GM12875 (cell line): ENCODE results near the gene CASKIN1.

Experiments
- H3K4me3 ChIP-seq: one replicate; pipeline ENCODE4 v1.5.1; 2011; ENCODE audit warnings: low read depth, low read length, control low read depth
- CTCF ChIP-seq: IDR thresholded peaks from 2 replicates; pipeline ENCODE4 v1.5.1; 2011; ENCODE audit warnings: low read depth, mild to moderate bottlenecking, control low read depth, inconsistent platforms, low read length, moderate library complexity, borderline replicate concordance; ENCODE audit not compliant: insufficient read depth

CASKIN1 gene

DNA sequence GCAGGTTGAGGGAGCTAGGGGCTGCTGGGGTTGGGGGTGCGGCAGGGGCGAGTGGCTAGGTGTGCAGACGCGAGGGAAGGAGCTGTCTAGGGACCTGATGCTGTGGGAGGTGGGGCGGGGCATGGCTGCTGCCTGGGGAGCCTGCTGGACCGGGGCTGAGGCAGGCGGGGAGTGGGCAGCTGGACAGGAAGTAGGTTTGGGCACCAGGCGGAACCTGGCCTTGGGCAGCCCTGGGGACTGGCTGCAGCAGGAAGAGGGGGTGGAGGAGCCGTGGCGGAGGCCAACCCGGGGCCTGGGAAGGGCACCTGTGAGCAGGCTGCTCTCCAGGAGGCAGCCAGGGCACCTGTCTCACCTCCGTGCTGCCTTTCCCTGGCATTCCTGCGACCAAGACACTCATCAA, 34.0 kb upstream of the CASKIN1 start:
- no peak for TF ChIP-seq CTCF
- H3K4me3 ChIP-seq: no peak overlapping the region

DNA sequence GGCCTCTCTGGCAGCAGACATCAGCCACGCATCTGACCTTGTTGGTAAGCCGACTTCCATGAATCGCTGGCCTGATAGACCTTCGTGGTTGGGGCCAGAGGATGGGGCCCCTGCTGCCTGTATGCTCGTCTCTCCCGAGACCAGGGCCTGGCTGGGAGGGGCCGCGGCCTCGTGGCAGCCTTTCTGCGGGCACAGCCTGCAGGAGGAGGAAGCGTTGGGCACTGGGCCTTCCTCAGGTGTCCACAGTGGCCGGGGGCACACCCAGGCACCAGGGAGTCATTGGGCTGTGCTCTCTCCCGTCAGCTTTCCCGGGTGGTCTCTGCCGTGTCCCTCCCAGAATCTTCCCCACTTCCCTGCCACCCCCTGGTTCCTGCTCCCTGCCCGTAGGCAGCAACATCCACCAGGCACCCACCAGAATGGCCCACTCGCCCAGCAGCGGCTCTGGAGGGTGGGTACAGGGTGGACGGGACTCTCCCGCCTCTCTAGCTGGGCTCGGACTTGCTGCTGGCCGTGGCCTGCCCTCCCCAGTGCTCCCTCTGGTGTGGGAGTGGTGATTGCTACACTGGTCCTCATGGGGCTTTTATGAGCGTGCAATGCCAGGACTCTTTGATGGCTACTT, 33.3 kb upstream of the CASKIN1 start:
- TF ChIP-seq CTCF: no peak
- no peak overlapping the region for H3K4me3 ChIP-seq

GRCh38 chr16:2229091-2229490, 32.7 kb upstream of the CASKIN1 start:
- no peak for TF ChIP-seq CTCF
- H3K4me3 ChIP-seq: no peak overlapping the region

GRCh38 chr16:2228161-2228824, 31.9 kb upstream of the CASKIN1 start:
- no peak for TF ChIP-seq CTCF
- H3K4me3 ChIP-seq: no peak overlapping the region

DNA sequence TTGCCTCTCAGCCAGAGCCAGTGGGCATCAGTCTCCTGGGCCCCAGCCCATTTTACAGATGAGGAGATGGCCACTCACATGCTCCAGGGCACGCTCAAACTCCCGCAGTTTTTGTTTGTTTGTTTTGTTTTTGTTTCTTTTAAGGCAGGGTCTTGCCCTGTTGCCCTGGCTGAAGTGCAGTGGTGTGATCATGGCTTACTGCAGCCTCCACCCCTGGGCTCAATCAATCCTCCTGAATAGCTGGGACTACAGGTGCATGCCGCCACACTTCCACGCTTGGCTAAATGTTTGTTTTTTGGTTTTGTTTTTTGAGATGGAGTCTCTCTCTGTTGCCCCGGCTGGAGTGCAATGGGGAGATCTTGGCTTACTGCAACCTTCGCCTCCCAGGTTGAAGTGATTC, 30.5 kb upstream of the CASKIN1 start:
- no peak for TF ChIP-seq CTCF
- no peak overlapping the region for H3K4me3 ChIP-seq

DNA sequence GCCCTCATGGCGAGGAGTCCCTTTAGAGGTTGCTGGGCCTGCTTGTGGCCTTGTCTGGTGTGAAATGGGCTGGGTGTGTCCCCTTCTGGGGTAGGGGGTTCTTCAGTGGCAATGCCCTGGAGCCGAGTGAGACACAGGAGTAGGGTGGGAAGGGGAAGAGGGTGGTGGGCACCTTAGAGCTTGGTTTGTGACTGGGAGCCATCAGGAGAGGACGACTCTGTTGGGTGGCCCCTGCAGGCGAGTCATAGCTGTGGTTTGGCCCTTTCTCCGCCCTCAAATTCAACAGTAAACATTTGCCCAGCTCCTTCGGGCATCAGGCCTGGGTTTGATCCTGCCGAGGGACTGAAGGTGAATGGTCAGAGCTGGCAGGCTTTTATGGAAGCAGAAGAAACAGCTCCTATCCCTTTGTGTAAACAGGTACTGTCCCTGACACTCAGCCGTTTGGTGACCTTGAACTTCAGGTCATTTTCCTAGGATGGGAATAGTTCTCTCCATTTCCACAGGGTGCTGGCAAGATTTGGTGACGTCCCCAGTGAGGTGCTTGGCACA, 29.9 kb upstream of the CASKIN1 start:
- no peak for TF ChIP-seq CTCF
- H3K4me3 ChIP-seq: no peak overlapping the region
